NB4 (cell line): Measurements from ENCODE around the gene TMEM109.

Source experiments
- DNase-seq: peaks from one replicate; pipeline ENCODE4 v3.0.0; 2010; ENCODE audit warnings: low read depth
- H3K4me3 ChIP-seq: one replicate; pipeline ENCODE4 v1.5.1; 2011; ENCODE audit warnings: mild to moderate bottlenecking, low read depth, low read length, moderate library complexity
- CTCF ChIP-seq: IDR thresholded peaks from one replicate; pipeline ENCODE4 v1.5.1; 2012; ENCODE audit warnings: low read depth, low read length
- MAX ChIP-seq: IDR thresholded peaks from 2 replicates; pipeline ENCODE4 v1.6.1; 2011; ENCODE audit warnings: low read depth, low read length
- MYC ChIP-seq: IDR thresholded peaks from 2 replicates; pipeline ENCODE4 v1.6.1; 2011; ENCODE audit warnings: low read depth, low read length
- POLR2A ChIP-seq: IDR thresholded peaks from 2 replicates; pipeline ENCODE4 v1.6.1; 2011; ENCODE audit warnings: mild to moderate bottlenecking; ENCODE audit not compliant: insufficient read length; ENCODE audit errors: extremely low read depth

Gene TMEM109

DNA sequence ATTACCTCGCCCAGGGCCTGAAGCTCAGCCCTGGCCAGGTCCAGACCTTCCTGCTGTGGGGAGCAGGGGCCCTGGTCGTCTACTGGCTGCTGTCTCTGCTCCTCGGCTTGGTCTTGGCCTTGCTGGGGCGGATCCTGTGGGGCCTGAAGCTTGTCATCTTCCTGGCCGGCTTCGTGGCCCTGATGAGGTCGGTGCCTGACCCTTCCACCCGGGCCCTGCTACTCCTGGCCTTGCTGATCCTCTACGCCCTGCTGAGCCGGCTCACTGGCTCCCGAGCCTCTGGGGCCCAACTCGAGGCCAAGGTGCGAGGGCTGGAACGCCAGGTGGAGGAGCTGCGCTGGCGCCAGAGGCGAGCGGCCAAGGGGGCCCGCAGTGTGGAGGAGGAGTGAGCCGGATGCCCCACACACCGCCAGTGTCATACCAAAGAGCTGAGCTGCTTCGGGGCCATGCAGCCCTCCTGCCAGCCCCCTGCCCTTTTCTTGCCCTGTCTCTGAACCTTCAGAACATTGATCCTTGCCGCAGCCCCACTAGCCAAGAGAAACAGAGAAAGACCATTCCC, 7.9 kb downstream of the TMEM109 start:
- TF ChIP-seq MYC: no peak
- TF ChIP-seq POLR2A: no peak
- TF ChIP-seq MAX: no peak
- TF ChIP-seq CTCF: no peak
- DNase-seq: no peak
- H3K4me3 ChIP-seq: no peak overlapping the region

DNA sequence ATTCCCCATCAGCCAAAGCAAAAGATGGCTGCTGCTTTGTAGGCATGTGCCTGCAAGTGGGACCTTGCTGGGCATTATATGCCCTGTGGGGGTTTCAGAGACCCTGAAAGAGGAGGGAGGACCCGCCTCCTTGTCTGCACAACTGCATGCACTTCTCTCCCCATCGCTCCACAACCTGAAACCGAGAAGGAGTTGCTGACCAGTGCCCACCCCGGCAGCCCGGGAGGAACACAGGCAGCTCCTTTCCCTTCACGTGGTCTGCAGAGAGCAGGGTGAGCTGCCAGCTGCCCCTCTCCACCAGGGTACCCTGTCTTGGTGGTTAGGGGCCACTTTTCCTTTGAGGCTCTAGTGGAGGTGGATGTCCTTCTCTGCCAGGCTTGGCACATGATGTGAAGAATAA, 8.9 kb downstream of the TMEM109 start:
- TF ChIP-seq CTCF (no peak), POLR2A (no peak), MYC (no peak), MAX (no peak)
- no peak for DNase-seq
- no peak overlapping the region for H3K4me3 ChIP-seq

DNA sequence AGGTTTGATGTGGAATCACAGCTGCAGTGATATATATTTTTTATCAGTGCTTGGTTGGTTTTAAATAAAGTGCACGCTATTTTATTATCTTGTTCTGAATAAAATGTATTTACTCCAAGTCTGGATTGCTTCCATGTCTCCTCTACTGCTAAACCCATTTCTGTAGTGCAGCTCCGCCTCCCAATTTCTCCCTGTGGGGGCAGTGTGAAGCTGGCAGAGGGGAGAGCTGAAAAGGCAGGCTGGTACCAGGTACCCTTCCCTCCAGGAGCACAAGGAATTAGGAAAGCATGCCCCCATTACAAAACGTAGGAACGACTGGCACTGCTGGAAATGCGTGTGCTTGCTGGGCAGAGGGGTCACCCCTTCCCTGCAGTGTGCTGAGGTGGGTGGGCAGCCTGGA, 9.4 kb downstream of the TMEM109 start:
- no peak overlapping the region for H3K4me3 ChIP-seq
- no peak for DNase-seq

GRCh38 chr11:60923800-60924109, 9.8 kb downstream of the TMEM109 start:
- no peak for TF ChIP-seq MYC
- no peak for TF ChIP-seq MAX
- TF ChIP-seq CTCF: no peak
- no peak for TF ChIP-seq POLR2A
- no peak overlapping the region for H3K4me3 ChIP-seq
- no peak for DNase-seq

More for the DNA sequence above, 9.4 kb downstream of the TMEM109 start:
- TF ChIP-seq CTCF: no peak
- no peak for TF ChIP-seq POLR2A
- no peak for TF ChIP-seq MAX
- no peak for TF ChIP-seq MYC

DNA sequence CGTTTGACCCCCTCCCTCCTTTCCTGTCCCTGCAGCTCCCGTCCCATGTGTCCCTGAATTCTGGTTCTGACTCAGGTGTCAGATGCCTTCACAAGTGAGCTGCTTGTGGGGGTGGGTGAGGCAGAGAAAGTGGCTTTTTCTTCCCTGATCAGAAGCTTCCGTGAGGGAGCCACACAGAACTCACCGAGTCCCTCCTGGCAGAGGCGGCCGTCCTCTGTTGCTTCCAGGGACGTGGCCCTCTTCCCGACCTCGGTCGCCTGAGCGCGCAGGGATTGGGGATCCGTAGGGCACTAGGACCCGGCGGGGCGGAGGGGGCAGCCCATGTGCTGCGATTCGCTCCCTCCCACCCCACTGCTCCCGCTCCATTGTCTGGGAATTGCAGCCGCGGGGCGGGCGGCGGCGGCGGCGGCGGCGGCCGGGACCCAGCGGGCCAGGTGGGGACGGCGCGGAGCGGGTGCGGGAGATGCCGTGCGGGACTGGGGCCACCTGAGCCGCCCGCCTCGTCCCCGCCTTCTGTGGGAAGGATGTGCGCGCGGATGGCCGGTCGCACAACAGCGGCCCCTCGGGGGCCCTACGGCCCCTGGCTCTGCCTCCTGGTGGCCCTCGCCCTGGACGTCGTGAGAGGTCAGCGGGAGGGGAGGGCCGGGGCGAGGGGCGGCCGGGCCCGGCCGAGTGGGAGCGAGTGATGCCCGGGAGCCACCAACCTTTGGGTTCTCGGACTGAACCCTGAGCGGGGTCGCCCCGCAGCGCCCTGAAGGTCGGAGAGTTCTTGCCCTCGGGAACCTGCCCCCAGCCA, 10.3 kb downstream of the TMEM109 start, which contains the start of gene TMEM132A:
TMEM132A (plus strand) TSS at position 351 of the 796 bp plus-strand sequence; CDS start at position 525, 174 bp downstream.
- no peak within 1 kb of the TSS for H3K4me3 ChIP-seq
- TF ChIP-seq MAX (no peak), CTCF (no peak), MYC (no peak), POLR2A (no peak)
- DNase-seq: no peak
